Measurements from ENCODE around the gene RARB.

DNA sequence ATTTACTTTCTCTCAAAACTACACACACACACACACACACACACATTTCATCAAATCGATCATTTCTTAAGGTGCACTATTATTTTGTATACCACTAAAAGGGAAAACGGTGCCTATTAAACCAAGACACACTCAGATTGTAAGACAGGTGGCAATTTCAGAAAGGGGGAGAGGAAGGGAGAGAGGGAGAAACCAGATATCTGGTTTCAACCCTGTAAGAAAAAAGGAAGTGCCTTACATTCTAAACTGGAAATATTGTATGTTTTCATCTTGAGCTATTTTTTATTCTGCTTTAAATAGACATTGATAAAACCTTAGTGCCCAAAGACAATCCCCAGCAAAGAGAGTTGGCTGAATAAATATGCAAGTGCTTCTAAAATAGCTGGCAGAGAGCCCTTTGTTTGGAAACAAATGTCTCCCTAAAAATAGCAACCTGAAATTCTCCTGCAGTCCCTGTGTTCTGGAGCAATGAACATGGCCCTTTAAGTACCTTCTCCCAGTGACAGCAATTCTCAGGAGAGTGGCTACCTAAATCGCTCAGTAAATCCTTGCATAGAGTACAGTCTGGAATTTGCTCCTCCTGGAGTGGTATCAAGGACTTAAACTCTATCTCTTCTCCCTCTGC, 85.7 kb downstream of the RARB start:
- TF ChIP-seq, protein P1, sequence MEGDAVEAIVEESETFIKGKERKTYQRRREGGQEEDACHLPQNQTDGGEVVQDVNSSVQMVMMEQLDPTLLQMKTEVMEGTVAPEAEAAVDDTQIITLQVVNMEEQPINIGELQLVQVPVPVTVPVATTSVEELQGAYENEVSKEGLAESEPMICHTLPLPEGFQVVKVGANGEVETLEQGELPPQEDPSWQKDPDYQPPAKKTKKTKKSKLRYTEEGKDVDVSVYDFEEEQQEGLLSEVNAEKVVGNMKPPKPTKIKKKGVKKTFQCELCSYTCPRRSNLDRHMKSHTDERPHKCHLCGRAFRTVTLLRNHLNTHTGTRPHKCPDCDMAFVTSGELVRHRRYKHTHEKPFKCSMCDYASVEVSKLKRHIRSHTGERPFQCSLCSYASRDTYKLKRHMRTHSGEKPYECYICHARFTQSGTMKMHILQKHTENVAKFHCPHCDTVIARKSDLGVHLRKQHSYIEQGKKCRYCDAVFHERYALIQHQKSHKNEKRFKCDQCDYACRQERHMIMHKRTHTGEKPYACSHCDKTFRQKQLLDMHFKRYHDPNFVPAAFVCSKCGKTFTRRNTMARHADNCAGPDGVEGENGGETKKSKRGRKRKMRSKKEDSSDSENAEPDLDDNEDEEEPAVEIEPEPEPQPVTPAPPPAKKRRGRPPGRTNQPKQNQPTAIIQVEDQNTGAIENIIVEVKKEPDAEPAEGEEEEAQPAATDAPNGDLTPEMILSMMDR (IDR thresholded peaks at IDR 0.05) = no peak
- TF ChIP-seq EP300 (IDR thresholded peaks at IDR 0.05) = no peak
